ENCODE data around the gene CPSF4. TPM values are rescaled to one million over a fixed set of nuclear protein-coding genes. Genes with fewer than 3 reads are reported as not detected.

Gene CPSF4
- total RNA-seq, 1 donor from 2014 or later: 40.5 TPM

DNA sequence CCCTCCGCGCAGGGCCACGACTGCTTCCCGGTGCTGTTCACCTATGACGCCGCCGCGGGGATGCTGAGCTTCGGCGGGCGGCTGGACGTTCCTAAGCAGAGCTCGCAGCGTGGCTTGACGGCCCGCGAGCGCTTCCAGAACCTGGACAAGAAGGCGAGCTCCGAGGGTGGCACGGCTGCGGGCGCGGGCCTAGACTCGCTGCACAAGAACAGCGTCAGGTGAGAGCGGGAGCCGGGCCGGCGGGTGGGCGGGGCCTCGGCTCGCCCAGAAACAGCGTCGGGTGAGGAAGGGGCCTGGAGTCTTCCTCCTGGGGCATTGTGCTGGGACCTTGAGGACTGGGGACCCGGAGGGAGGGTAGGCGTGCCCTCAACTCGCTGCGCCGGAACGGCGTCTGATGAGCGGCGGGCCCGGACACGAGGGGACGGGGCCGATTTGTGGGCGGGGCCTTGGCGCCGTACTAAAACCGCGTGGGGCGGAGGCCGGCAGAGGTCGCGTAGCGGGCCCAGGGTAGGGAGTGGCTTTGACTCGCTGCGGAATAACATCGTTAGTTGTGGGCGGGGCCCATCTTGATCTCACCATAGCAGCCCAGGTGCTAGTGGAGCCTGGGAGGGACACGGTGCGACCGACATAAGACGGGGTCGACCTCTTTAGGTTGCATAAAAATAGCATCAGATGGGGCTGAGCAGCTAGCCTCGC is 45.9 kb upstream of the CPSF4 start:
- H3K36me3 Mint-ChIP-seq (ENCODE audit: low read depth, unreplicated experiment): peaks cover 17% of the 10 kb centered on the region
- H3K27ac Mint-ChIP-seq (ENCODE audit: unreplicated experiment): peak overlapping the region; percentile 57
- H3K9me3 Mint-ChIP-seq (ENCODE audit: unreplicated experiment): no peaks in the 10 kb centered on the region
- peak overlapping the region; percentile 88 for H3K4me3 Mint-ChIP-seq (ENCODE audit: unreplicated experiment)
- TF ChIP-seq, protein P1, sequence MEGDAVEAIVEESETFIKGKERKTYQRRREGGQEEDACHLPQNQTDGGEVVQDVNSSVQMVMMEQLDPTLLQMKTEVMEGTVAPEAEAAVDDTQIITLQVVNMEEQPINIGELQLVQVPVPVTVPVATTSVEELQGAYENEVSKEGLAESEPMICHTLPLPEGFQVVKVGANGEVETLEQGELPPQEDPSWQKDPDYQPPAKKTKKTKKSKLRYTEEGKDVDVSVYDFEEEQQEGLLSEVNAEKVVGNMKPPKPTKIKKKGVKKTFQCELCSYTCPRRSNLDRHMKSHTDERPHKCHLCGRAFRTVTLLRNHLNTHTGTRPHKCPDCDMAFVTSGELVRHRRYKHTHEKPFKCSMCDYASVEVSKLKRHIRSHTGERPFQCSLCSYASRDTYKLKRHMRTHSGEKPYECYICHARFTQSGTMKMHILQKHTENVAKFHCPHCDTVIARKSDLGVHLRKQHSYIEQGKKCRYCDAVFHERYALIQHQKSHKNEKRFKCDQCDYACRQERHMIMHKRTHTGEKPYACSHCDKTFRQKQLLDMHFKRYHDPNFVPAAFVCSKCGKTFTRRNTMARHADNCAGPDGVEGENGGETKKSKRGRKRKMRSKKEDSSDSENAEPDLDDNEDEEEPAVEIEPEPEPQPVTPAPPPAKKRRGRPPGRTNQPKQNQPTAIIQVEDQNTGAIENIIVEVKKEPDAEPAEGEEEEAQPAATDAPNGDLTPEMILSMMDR (IDR thresholded peaks at IDR 0.05; ENCODE audit: unreplicated experiment): no peak
- DNase-seq (ENCODE audit: low spot score): peak; percentile 63
- H3K4me1 Mint-ChIP-seq (ENCODE audit: unreplicated experiment): peaks cover 9% of the 10 kb centered on the region
- H3K27me3 Mint-ChIP-seq (ENCODE audit: unreplicated experiment): peaks cover 4% of the 10 kb centered on the region

DNA sequence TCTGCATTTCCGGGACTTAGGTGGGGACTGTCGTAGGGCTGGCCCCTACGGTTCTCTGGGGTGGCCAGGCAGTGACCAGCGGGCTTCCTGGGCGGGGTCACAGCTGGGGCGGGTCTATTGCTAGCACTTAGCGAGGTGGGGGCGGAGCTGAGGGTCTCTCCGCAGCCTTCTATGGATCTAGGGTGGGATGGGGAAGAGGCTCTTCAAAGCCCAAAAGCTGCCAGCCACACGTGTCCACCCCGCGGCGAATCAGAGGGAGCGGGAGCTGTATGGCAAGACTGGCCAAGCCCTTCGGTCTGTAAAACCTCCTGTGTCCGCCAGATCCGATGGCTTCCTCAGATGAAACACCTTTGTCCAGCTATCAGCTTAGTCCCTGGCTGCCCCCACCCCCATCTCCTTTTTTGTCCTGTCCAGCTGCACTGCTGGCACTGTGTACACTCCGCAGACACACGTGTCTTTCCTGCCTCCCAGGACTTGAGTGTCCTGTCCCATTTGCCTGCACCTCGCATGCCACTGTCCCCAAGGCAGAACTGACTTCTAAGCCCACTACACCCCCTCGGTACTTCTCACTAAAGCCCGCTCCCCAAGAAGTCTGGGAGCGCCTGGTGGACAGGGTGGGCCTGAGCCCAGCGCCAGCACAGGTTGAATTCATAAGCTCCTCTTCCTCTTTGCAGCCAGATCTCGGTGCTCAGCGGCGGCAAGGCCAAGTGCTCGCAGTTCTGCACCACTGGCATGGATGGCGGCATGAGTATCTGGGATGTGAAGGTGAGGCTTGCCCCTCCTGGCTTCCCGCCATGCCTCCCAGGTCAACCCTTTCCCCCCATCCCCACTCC is 45.2 kb upstream of the CPSF4 start:
- H3K27me3 Mint-ChIP-seq (ENCODE audit: unreplicated experiment): peaks cover 8% of the 10 kb centered on the region
- H3K4me3 Mint-ChIP-seq (ENCODE audit: unreplicated experiment): peak overlapping the region; percentile 88
- DNase-seq (ENCODE audit: low spot score): peak; percentile 38
- H3K27ac Mint-ChIP-seq (ENCODE audit: unreplicated experiment): peak overlapping the region; percentile 57
- H3K4me1 Mint-ChIP-seq (ENCODE audit: unreplicated experiment): peaks cover 9% of the 10 kb centered on the region
- TF ChIP-seq, protein P1 (IDR thresholded peaks at IDR 0.05; ENCODE audit: unreplicated experiment): no peak
- H3K36me3 Mint-ChIP-seq (ENCODE audit: low read depth, unreplicated experiment): peaks cover 14% of the 10 kb centered on the region
- no peaks in the 10 kb centered on the region for H3K9me3 Mint-ChIP-seq (ENCODE audit: unreplicated experiment)

DNA sequence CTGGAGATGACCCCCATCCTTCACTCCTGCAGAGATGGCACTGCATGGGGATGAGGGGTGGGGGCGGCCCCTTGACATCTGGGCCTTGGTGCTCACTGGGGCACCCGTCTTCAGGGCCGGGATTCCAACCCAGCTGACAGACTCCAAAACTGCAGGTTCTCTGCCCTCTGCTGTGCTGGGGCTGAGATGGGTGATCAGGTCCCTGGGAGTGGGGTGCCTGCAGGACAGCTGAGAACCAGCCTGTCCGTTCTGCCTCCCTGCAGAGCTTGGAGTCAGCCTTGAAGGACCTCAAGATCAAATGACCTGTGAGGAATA is 44.6 kb upstream of the CPSF4 start:
- TF ChIP-seq, protein P1 (IDR thresholded peaks at IDR 0.05; ENCODE audit: unreplicated experiment): no peak
- no peak overlapping the region for H3K27ac Mint-ChIP-seq (ENCODE audit: unreplicated experiment)
- peaks cover 14% of the 10 kb centered on the region for H3K36me3 Mint-ChIP-seq (ENCODE audit: low read depth, unreplicated experiment)
- H3K4me3 Mint-ChIP-seq (ENCODE audit: unreplicated experiment): no peak overlapping the region
- peaks cover 8% of the 10 kb centered on the region for H3K27me3 Mint-ChIP-seq (ENCODE audit: unreplicated experiment)
- H3K9me3 Mint-ChIP-seq (ENCODE audit: unreplicated experiment): no peaks in the 10 kb centered on the region
- peaks cover 9% of the 10 kb centered on the region for H3K4me1 Mint-ChIP-seq (ENCODE audit: unreplicated experiment)
- DNase-seq (ENCODE audit: low spot score): no peak

DNA sequence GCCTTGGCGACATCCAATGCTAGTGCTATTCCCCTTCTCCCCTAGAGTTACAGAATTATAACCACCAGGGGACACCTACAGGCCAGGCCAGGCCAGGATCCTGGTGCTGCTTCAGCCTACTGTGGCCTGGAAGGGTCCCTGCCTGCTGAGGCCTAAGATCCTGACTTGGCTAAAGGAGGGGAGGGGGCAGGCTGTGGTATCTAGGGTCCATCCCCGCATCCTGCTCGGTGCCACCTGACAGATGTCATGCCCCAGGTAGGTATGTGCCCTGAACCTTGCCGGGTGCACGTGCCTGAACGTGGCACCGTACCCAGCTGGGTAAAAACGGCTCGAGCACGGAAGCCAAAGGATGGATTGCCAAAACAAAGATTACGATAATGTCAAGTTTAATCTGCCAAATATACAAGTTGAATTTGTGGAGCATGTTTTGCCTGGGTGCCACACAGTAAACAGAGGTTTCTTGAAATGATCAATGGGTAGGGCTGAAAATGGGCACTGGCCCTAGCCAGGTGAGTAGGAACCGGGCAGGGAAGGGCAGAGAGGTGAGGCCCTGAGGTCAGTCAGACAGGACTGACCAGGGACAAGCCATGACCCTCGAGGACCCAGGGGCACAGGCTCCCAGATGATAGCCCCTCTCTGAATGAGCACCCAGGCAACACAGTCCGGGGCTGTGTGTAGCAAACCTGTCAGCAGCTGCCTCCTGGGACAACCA is 43.0 kb upstream of the CPSF4 start:
- H3K27me3 Mint-ChIP-seq (ENCODE audit: unreplicated experiment): peaks cover 14% of the 10 kb centered on the region
- H3K27ac Mint-ChIP-seq (ENCODE audit: unreplicated experiment): no peak overlapping the region
- no peaks in the 10 kb centered on the region for H3K9me3 Mint-ChIP-seq (ENCODE audit: unreplicated experiment)
- H3K36me3 Mint-ChIP-seq (ENCODE audit: low read depth, unreplicated experiment): peaks cover 17% of the 10 kb centered on the region
- peaks cover 9% of the 10 kb centered on the region for H3K4me1 Mint-ChIP-seq (ENCODE audit: unreplicated experiment)
- DNase-seq (ENCODE audit: low spot score): no peak
- peak overlapping the region; percentile 56 for H3K4me3 Mint-ChIP-seq (ENCODE audit: unreplicated experiment)
- TF ChIP-seq, protein P1 (IDR thresholded peaks at IDR 0.05; ENCODE audit: unreplicated experiment): no peak
